BLaER1 (cell line): ENCODE results near the gene CTSE.

ENCODE experiments used
- H3K27ac ChIP-seq: shearing (Covaris generic); formaldehyde crosslinking; 2 replicates; pipeline ENCODE4 v1.8.1; 2022
- H3K27me3 ChIP-seq: shearing (Covaris generic); formaldehyde crosslinking; 2 replicates; pipeline ENCODE4 v1.8.1; 2022
- H3K36me3 ChIP-seq: shearing (Covaris generic); formaldehyde crosslinking; 2 replicates; pipeline ENCODE4 v1.8.1; 2022
- H3K4me1 ChIP-seq: shearing (Covaris generic); formaldehyde crosslinking; 2 replicates; pipeline ENCODE4 v1.8.1; 2022
- H3K4me2 ChIP-seq: shearing (Covaris generic); formaldehyde crosslinking; 2 replicates; pipeline ENCODE4 v1.8.1; 2022
- H3K4me3 ChIP-seq: shearing (Covaris generic); formaldehyde crosslinking; 2 replicates; pipeline ENCODE4 v1.8.1; 2022
- H3K9ac ChIP-seq: shearing (Covaris generic); formaldehyde crosslinking; 2 replicates; pipeline ENCODE4 v1.8.1; 2022
- H3K9me3 ChIP-seq: shearing (Covaris generic); formaldehyde crosslinking; 2 replicates; pipeline ENCODE4 v1.8.1; 2022
- H4K20me1 ChIP-seq: shearing (Covaris generic); formaldehyde crosslinking; 2 replicates; pipeline ENCODE4 v1.8.1; 2022
- Cebpa-rat ChIP-seq: shearing (Covaris generic); IDR thresholded peaks from 2 replicates; pipeline ENCODE4 v1.8.1; 2022

Gene CTSE

GRCh38 chr1:205973377-205974232 lies 50.1 kb downstream of the CTSE start:
- TF ChIP-seq Cebpa-rat, result no peak
- H3K9ac ChIP-seq, result no peak overlapping the region
- H3K27me3 ChIP-seq, result no peaks in the 10 kb centered on the region
- H3K4me3 ChIP-seq, result no peak overlapping the region
- H3K4me1 ChIP-seq, result peaks cover 46% of the 10 kb centered on the region
- H3K36me3 ChIP-seq, result no peaks in the 10 kb centered on the region
- no peaks in the 10 kb centered on the region for H3K9me3 ChIP-seq
- H4K20me1 ChIP-seq, result no peaks in the 10 kb centered on the region
- H3K27ac ChIP-seq, result no peak overlapping the region
- no peak overlapping the region for H3K4me2 ChIP-seq

- Histone ChIP-seq H3K36me3 (no peaks in the 10 kb centered on the region), H4K20me1 (no peaks in the 10 kb centered on the region), H3K27me3 (no peaks in the 10 kb centered on the region), H3K27ac (0 out of 2 replicates have a peak overlapping the region, but pooled peaks have one; percentile 22), H3K9ac (no peak overlapping the region), H3K4me2 (no peak overlapping the region), H3K9me3 (no peaks in the 10 kb centered on the region), H3K4me1 (peaks cover 54% of the 10 kb centered on the region), H3K4me3 (no peak overlapping the region)
- no peak for TF ChIP-seq Cebpa-rat
Measured at GRCh38 chr1:205972491-205973168, 51.1 kb downstream of the CTSE start.

GRCh38 chr1:205972081-205972480 lies 51.6 kb downstream of the CTSE start:
- Histone ChIP-seq H3K27me3 (no peaks in the 10 kb centered on the region), H3K9me3 (no peaks in the 10 kb centered on the region), H3K4me2 (no peak overlapping the region), H3K4me1 (peaks cover 55% of the 10 kb centered on the region), H3K9ac (no peak overlapping the region), H4K20me1 (no peaks in the 10 kb centered on the region), H3K36me3 (no peaks in the 10 kb centered on the region), H3K4me3 (no peak overlapping the region), H3K27ac (0 out of 2 replicates have a peak overlapping the region, but pooled peaks have one; percentile 22)
- TF ChIP-seq Cebpa-rat, result no peak

GRCh38 chr1:205971082-205971481 lies 52.6 kb downstream of the CTSE start:
- Histone ChIP-seq H3K4me2 (peak overlapping the region; percentile 63), H3K4me1 (peaks cover 54% of the 10 kb centered on the region), H3K27ac (0 out of 2 replicates have a peak overlapping the region, but pooled peaks have one; percentile 36), H3K9me3 (no peaks in the 10 kb centered on the region), H3K27me3 (no peaks in the 10 kb centered on the region), H3K36me3 (no peaks in the 10 kb centered on the region), H3K9ac (peak overlapping the region; percentile 15; the same call in 1 of the 2 replicates), H4K20me1 (no peaks in the 10 kb centered on the region), H3K4me3 (no peak overlapping the region)
- TF ChIP-seq Cebpa-rat, result no peak

- Histone ChIP-seq H3K9ac (no peak overlapping the region), H3K4me1 (peaks cover 56% of the 10 kb centered on the region), H4K20me1 (no peaks in the 10 kb centered on the region), H3K27ac (0 out of 2 replicates have a peak overlapping the region, but pooled peaks have one; percentile 36), H3K36me3 (no peaks in the 10 kb centered on the region), H3K27me3 (no peaks in the 10 kb centered on the region), H3K4me2 (peak overlapping the region; percentile 63), H3K4me3 (no peak overlapping the region), H3K9me3 (no peaks in the 10 kb centered on the region)
- no peak for TF ChIP-seq Cebpa-rat
Measured at GRCh38 chr1:205970486-205970885, 53.2 kb downstream of the CTSE start.

GRCh38 chr1:205969229-205969628 lies 54.5 kb downstream of the CTSE start:
- H3K27ac ChIP-seq, result no peak overlapping the region
- H3K36me3 ChIP-seq, result no peaks in the 10 kb centered on the region
- no peak for TF ChIP-seq Cebpa-rat
- no peak overlapping the region for H3K4me2 ChIP-seq
- H3K9me3 ChIP-seq, result no peaks in the 10 kb centered on the region
- H3K9ac ChIP-seq, result no peak overlapping the region
- no peak overlapping the region for H3K4me3 ChIP-seq
- peaks cover 65% of the 10 kb centered on the region for H3K4me1 ChIP-seq
- H4K20me1 ChIP-seq, result no peaks in the 10 kb centered on the region
- no peaks in the 10 kb centered on the region for H3K27me3 ChIP-seq

- Histone ChIP-seq H3K27ac (no peak overlapping the region), H3K36me3 (no peaks in the 10 kb centered on the region), H3K9ac (no peak overlapping the region), H3K9me3 (no peaks in the 10 kb centered on the region), H3K4me2 (peak overlapping the region; percentile 10), H3K4me3 (no peak overlapping the region), H3K27me3 (no peaks in the 10 kb centered on the region), H4K20me1 (no peaks in the 10 kb centered on the region), H3K4me1 (peaks cover 64% of the 10 kb centered on the region)
- no peak for TF ChIP-seq Cebpa-rat
Measured at GRCh38 chr1:205967554-205968335, 56.0 kb downstream of the CTSE start.

- Histone ChIP-seq H4K20me1 (no peaks in the 10 kb centered on the region), H3K4me3 (no peak overlapping the region), H3K27ac (no peak overlapping the region), H3K9ac (no peak overlapping the region), H3K4me2 (peak overlapping the region; percentile 51), H3K27me3 (no peaks in the 10 kb centered on the region), H3K4me1 (peaks cover 61% of the 10 kb centered on the region), H3K9me3 (no peaks in the 10 kb centered on the region), H3K36me3 (no peaks in the 10 kb centered on the region)
- no peak for TF ChIP-seq Cebpa-rat
Measured at GRCh38 chr1:205965036-205965884, 58.4 kb downstream of the CTSE start.
